NOMO-1 treated with DMSO at 0.1 percent for 48 hours (cell line): ENCODE results near the gene INTS3.
"Not testable (repeated sequence)": the region's sequence is repeated elsewhere in the genome, so short reads cannot be mapped to it uniquely, and the experiment has no call there.

Source experiments
- DNase-seq: peaks from one replicate; lab custom pipeline; 2025; ENCODE audit not compliant: unreplicated experiment; lab: John Stamatoyannopoulos, UW

Gene INTS3

GRCh38 chr1:153750026-153750995 lies 22.5 kb downstream of the INTS3 start:
- DNase-seq: no peak

- no peak for DNase-seq
Measured at GRCh38 chr1:153752072-153752471, 24.2 kb downstream of the INTS3 start.

GRCh38 chr1:153752571-153753195 lies 24.8 kb downstream of the INTS3 start:
- DNase-seq: no peak

GRCh38 chr1:153754266-153754665 lies 26.4 kb downstream of the INTS3 start:
- no peak for DNase-seq

GRCh38 chr1:153760440-153760839 lies 32.6 kb downstream of the INTS3 start:
- no peak for DNase-seq

GRCh38 chr1:153763365-153764225 lies 35.7 kb downstream of the INTS3 start:
- no peak for DNase-seq

GRCh38 chr1:153764310-153764709 lies 36.5 kb downstream of the INTS3 start:
- no peak for DNase-seq

GRCh38 chr1:153766663-153767062 lies 38.8 kb downstream of the INTS3 start:
- DNase-seq: not testable (repeated sequence)

- no peak for DNase-seq
Measured at GRCh38 chr1:153767519-153767918, 39.7 kb downstream of the INTS3 start.

GRCh38 chr1:153768316-153769181 lies 40.7 kb downstream of the INTS3 start:
- DNase-seq: no peak

- DNase-seq: no peak
Measured at GRCh38 chr1:153769221-153769620, 41.4 kb downstream of the INTS3 start.

GRCh38 chr1:153770797-153771196 lies 42.9 kb downstream of the INTS3 start:
- DNase-seq: no peak

- no peak for DNase-seq
Measured at GRCh38 chr1:153771261-153771660, 43.4 kb downstream of the INTS3 start.

GRCh38 chr1:153771841-153772593 lies 44.2 kb downstream of the INTS3 start:
- DNase-seq: no peak

- no peak for DNase-seq
Measured at GRCh38 chr1:153773096-153773921, 45.5 kb downstream of the INTS3 start.

GRCh38 chr1:153774026-153774595 lies 46.3 kb downstream of the INTS3 start:
- DNase-seq: no peak

- no peak for DNase-seq
Measured at GRCh38 chr1:153774780-153775457, 47.1 kb downstream of the INTS3 start, which contains the start of gene SLC27A3. SLC27A3 (plus strand) TSS chr1:153775407; CDS start chr1:153775498, 91 bp downstream.
